GM21526 (cell line): ENCODE results near the gene ZNF827.
A peak's percentile ranks its signal among the peaks of the same experiment; 100 is the strongest.

Experiments
- ATAC-seq: cut with Tn5 transposase; IDR thresholded peaks from one replicate; pipeline ENCODE4 v1.9.1; 2021; ENCODE audit warnings: moderate library complexity; ENCODE audit not compliant: unreplicated experiment, low FRiP score

The ZNF827 gene

DNA sequence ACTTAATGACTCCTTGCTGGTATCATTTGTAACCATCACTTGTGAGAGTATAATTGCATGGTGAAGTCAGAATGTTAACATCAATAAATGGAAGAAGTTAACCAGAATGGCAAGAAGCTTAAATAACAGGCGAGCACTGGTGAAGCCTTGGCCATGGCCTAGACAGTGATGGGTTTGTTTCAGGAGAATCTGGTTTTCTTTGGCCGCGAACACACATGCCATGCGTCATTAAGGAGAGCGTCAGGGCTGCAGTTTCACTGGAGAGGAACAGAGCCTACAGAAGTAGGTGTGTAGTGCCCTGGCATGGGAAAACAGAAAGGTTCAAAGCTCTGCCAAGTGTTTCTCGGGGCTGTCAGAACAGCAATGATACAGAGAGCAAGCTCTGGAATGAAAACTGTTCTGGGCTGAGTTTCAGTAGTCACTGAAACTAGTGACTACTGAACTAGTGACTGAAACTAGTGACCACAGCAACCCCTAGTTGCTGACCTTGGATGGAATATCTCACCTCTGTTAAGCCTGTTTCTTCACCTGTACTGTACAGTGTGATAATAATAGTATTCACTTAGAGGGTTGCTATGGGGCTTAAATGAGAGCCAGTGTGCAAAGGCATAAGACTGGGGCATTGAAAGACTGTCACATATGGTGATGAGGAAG, 164.9 kb downstream of the ZNF827 start:
- peak; percentile 89 for ATAC-seq

GRCh38 chr4:145772347-145772746, 166.3 kb downstream of the ZNF827 start:
- no peak for ATAC-seq

DNA sequence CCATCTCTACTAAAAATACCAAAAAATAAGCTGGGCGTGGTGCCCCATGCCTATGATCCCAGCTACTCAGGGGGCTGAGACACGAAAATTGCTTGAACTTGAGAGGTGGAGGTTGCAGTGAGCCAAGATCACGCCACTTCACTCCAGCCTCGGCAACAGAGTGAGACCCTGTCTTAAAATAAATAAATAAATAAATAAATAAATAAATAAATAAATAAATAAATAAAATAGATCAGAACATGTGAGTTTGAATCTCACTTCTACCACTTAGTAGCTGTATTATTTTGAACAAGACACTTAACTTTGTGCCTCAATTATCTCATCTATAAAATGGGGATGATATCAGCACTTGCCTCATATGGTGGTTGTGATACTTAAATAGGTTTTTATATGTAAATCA, 168.5 kb downstream of the ZNF827 start:
- ATAC-seq, result no peak

GRCh38 chr4:145769450-145770037, 169.1 kb downstream of the ZNF827 start:
- ATAC-seq, result no peak

GRCh38 chr4:145766273-145766672, 172.3 kb downstream of the ZNF827 start:
- ATAC-seq, result no peak

DNA sequence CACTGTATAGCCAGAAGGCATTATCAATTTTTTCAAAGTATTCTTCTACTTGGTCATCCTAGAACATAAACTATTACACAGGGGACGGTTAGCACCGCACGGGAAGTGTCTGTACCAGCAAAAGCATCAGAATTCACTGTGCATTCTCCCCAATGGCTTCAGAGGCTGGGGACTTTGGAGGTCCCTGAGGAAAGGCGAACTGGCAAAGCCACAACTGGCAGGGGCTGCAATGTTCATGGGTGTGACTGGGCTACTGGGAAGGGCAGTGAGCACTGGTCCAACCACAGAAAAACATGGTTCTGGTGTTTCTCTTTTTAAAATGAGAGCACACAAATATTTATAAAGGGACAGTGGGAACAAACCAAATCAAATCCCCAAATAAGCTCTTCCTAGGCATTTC, 175.2 kb downstream of the ZNF827 start:
- no peak for ATAC-seq

DNA sequence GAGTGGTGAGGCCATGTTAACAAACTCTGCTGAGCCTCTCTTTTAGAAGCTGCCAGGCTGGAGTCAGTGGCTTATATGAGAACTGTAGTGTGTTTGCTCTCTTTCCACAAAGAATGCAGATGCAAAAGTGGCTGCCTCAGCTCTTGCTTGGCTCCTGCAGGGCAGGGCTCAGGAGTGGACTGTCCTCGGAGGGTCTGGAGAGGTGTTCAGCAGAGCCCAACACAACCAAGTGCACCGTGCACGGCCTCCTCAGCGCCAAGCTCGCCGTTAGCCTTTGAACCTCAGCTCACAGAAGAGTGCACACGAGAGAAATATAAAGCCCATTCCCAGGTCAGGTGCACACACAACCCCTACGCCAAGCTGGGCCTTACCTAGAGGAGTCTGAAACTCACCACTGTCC, 175.9 kb downstream of the ZNF827 start:
- no peak for ATAC-seq

DNA sequence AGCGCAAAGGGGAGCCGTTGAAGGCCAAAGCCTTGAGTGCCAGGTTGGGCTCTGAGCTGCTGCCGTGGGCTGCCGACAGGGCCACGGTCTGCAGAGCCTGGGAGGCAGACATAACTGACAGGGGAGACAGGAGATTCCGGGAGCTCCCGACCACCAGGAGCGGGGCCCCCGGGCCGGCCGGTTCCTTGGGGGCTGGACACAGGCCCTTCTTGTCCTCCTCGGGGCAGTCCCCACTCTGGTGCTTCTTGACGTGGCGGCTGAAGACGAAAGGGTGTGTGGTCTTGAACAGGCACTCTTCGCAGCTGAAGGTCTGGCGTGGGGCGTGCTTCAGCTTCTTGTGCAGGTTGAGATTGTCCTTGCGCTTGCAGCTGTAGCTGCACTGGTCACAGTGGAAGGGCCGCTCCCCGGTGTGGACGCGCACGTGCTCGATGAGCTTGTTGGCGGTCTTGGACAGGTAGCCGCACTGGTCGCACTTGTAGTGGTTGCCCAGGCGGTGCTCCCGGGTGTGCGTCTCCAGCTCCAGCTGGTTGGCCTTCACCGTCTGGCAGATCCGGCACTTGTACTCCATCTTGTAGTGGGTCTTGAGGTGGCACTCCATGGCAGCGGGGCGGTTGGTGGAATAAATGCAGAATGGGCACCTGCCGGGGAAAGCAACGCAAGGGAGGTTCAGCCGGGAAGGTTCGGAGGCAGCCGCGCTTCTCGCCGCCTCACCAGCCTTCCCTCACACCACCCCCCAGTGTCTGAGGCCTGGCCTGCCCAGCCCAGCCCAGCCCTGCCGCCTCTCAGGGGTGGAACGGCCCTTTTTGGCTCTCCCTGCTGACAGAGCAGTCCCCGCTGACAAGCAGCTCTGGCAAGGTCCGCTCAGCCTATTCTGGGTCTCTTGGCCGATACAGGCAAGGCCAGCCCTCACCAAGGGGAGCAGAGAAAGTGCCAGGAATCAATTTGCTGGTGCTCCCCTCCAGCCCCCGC, 177.4 kb downstream of the ZNF827 start:
- ATAC-seq, result no peak

- no peak for ATAC-seq
These were observed 178.4 kb downstream of the ZNF827 start for GRCh38 chr4:145760176-145760575.

DNA sequence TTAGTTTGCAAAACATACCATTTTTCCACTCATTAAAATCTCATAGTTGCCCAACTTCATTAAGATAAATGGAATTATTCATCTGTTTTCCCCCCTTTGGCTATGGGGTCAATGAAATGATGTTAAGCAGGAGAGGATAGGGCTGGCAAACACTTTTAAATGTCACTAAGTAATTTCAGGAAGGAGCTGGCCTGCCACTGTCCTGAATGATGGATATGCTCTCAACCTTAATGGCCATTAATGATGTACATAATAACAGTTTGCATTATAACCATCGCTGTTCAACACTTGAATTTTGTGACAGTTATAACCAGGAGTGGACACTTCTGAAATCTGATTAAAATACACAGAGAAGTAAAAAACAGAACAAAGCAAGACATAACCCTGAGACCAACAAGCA, 181.4 kb downstream of the ZNF827 start:
- ATAC-seq, result no peak

GRCh38 chr4:145756244-145756643, 182.4 kb downstream of the ZNF827 start:
- no peak for ATAC-seq

DNA sequence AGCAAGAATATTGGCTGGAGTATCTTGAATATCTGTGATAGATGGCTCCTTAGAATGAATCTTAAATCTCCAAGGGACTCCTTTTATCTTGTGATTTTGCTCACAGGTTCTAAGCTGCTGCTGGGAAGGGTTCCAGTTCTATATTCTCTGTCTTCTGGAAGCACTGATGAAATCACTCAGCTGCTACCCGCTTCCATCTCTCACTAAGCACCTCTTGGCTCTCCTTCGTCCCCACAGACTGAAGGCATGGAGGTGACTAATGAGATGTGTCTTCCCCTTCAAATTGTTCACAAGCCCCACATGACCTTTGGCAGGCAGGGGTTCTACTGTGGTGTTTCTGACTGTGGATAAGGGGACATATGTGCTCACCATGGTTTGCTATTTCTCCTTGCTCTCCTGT, 182.8 kb downstream of the ZNF827 start:
- no peak for ATAC-seq

DNA sequence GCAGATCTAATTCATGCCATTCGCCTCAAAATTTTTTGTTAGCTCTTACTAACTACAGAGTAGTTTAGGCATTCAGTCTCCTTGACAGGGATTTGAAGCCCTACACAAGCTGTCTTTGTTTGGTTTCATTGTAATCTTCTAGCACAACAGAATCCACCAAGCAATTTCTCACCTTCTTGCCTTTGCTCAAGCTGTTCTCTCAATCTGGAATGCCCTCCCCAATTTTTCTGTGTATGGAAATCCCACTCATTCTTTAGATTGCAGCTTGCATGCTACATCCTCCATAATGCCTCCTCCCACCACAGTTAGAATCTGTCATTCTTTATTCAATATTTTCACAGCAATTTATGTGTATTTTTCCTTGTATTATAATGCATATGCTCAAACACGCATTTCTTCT, 195.0 kb downstream of the ZNF827 start:
- ATAC-seq, result no peak

GRCh38 chr4:145740806-145741205, 197.8 kb downstream of the ZNF827 start:
- no peak for ATAC-seq

GRCh38 chr4:145739845-145740244, 198.8 kb downstream of the ZNF827 start:
- no peak for ATAC-seq

DNA sequence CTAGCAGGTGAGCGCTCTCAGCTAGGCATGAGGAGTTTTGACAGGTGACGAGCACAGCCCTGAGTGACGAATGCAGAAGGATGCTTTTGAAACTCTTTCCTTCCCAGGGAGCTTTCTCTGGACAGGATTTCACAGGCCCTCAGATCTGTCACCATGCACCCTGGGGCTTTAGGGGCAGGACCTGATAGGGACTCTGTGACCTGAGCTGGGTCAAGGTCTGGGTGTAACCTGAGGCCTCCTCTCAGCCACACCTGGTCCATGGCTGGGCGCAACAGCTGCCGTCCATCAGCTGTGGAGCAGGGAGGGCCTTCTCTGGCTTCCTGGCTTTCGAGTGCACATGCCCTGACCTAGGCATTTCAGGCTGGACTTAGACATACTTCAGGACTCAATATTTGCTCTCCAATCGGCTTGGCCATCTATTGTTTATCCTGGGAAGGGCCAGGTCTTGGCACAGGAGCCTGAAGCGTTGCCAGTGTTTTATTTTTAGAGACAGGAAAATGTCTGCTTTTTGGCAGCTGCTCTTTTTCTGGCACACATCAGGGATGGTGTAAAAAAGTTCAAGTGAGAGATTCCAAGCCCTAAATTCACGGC, 202.3 kb downstream of the ZNF827 start:
- no peak for ATAC-seq

DNA sequence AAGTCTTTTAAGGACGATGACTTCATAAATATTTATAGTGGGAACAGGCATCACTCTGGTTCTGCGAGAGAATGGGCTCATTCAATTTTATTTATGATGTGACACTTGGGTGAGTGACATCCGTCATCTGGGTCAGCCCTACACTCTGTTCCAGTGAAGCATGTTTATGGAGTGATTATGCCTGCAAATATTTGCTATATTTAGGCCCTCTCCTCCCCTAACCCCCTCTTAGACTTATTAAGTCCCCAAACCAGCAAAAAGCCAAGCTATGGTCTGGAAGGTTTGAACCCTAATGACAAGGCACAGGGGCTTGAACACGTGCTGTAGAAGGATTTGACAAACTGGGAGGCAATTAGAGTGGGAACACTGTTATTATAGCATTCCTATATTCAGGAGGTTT, 202.8 kb downstream of the ZNF827 start:
- no peak for ATAC-seq

GRCh38 chr4:145735347-145735675, 203.3 kb downstream of the ZNF827 start:
- ATAC-seq, result no peak

- ATAC-seq, result peak; percentile 35
These were observed 203.9 kb downstream of the ZNF827 start for GRCh38 chr4:145734576-145735346.

DNA sequence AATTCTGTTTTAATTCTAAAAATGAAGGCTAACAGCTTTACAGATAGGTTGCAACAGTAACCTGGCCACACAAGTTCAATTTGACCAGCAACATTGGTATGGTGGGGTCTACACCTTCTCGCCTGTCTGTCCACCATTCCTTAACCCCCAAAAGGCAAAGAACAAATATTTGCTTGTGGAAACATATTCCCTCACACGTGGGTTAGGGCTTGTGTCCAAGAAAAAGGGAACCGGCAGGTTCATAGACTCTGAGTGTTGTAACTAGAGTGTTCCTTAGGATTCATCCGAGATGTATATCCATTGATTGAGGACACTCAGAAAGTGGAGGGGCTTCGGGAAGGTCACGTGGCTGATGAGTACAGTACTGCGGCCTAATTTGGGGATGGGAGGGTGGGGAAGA, 204.6 kb downstream of the ZNF827 start:
- ATAC-seq, result no peak
